ENCODE data around the gene NOC2L.

DNA sequence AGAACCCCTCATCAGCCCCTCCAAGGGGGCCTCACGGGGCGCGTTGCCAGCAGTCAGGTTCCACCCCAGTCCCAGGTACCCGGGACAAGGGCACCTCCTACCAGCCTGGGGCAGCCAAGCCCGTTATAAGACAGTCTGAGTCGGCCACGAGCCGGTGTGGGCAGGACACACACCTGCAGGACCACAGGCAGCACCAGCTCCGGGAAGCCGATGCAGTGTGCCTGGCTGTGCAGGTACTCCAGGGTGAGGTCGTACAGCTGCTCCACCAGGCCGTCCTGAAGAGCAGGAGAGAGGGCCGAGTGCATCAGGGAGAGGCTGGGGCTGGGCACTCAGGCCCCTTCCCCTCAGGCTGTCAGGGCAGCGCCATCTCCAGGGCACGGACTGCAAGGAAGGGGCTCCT, 11.1 kb downstream of the NOC2L start:
- TF ChIP-seq, protein P1, sequence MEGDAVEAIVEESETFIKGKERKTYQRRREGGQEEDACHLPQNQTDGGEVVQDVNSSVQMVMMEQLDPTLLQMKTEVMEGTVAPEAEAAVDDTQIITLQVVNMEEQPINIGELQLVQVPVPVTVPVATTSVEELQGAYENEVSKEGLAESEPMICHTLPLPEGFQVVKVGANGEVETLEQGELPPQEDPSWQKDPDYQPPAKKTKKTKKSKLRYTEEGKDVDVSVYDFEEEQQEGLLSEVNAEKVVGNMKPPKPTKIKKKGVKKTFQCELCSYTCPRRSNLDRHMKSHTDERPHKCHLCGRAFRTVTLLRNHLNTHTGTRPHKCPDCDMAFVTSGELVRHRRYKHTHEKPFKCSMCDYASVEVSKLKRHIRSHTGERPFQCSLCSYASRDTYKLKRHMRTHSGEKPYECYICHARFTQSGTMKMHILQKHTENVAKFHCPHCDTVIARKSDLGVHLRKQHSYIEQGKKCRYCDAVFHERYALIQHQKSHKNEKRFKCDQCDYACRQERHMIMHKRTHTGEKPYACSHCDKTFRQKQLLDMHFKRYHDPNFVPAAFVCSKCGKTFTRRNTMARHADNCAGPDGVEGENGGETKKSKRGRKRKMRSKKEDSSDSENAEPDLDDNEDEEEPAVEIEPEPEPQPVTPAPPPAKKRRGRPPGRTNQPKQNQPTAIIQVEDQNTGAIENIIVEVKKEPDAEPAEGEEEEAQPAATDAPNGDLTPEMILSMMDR (IDR thresholded peaks at IDR 0.05), result no peak
- no peak for TF ChIP-seq POLR2AphosphoS5 (IDR thresholded peaks at IDR 0.05; ENCODE audit: insufficient read depth in 1 of 2, low read depth in 1 of 2)

Measured in vagina (tissue), 2 donors.